Measurements from ENCODE around the gene GRB10. TPM values are rescaled to one million over a fixed set of nuclear protein-coding genes. Genes with fewer than 3 reads are reported as not detected.

Gene GRB10
- total RNA-seq, 2 donors from 2014 or later: 1.1 to 1.7 TPM

GRCh38 chr7:50567715-50568261 is 214.9 kb downstream of the GRB10 start:
- Mint-ChIP-seq H3K36me3 (ENCODE audit: low read depth) (no peaks in the 10 kb centered on the region), H3K4me1 (no peaks in the 10 kb centered on the region), H3K27me3 (peaks cover 12% of the 10 kb centered on the region), H3K9me3 (no peaks in the 10 kb centered on the region), H3K27ac (no peak overlapping the region), H3K4me3 (no peak overlapping the region)
- ATAC-seq (replicated peaks): no peak

- H3K9me3 Mint-ChIP-seq: no peaks in the 10 kb centered on the region
- no peak for ATAC-seq (replicated peaks)
- H3K4me1 Mint-ChIP-seq: no peaks in the 10 kb centered on the region
- no peak overlapping the region for H3K4me3 Mint-ChIP-seq
- H3K36me3 Mint-ChIP-seq (ENCODE audit: low read depth): no peaks in the 10 kb centered on the region
- peaks cover 12% of the 10 kb centered on the region for H3K27me3 Mint-ChIP-seq
- no peak overlapping the region for H3K27ac Mint-ChIP-seq
Observed at GRCh38 chr7:50565977-50566376, 216.7 kb downstream of the GRB10 start.

- Mint-ChIP-seq H3K27me3 (peaks cover 12% of the 10 kb centered on the region), H3K4me3 (no peak overlapping the region), H3K27ac (no peak overlapping the region), H3K36me3 (ENCODE audit: low read depth) (no peaks in the 10 kb centered on the region), H3K4me1 (no peaks in the 10 kb centered on the region), H3K9me3 (no peaks in the 10 kb centered on the region)
- no peak for ATAC-seq (replicated peaks)
Observed at GRCh38 chr7:50565559-50565916, 217.2 kb downstream of the GRB10 start.

GRCh38 chr7:50564640-50565558 is 217.8 kb downstream of the GRB10 start, which contains the start of gene DDC:
TSS of gene DDC (minus strand) at chr7:50565405. CDS start at chr7:50544085, 21,320 bp downstream.
- Mint-ChIP-seq H3K9me3 (no peaks in the 10 kb centered on the region), H3K4me3 (no peak within 1 kb of the TSS), H3K4me1 (no peaks in the 10 kb centered on the region), H3K27ac (no peak within 1 kb of the TSS), H3K27me3 (peaks cover 12% of the 10 kb centered on the region), H3K36me3 (ENCODE audit: low read depth) (no peaks in the 10 kb centered on the region)
- ATAC-seq (replicated peaks): no peak

GRCh38 chr7:50564171-50564570 is 218.5 kb downstream of the GRB10 start:
- no peak for ATAC-seq (replicated peaks)
- H3K4me3 Mint-ChIP-seq: no peak overlapping the region
- no peaks in the 10 kb centered on the region for H3K9me3 Mint-ChIP-seq
- H3K36me3 Mint-ChIP-seq (ENCODE audit: low read depth): no peaks in the 10 kb centered on the region
- H3K4me1 Mint-ChIP-seq: no peaks in the 10 kb centered on the region
- H3K27me3 Mint-ChIP-seq: peaks cover 12% of the 10 kb centered on the region
- no peak overlapping the region for H3K27ac Mint-ChIP-seq

- no peaks in the 10 kb centered on the region for H3K9me3 Mint-ChIP-seq
- no peak overlapping the region for H3K4me3 Mint-ChIP-seq
- no peaks in the 10 kb centered on the region for H3K4me1 Mint-ChIP-seq
- H3K27ac Mint-ChIP-seq: no peak overlapping the region
- ATAC-seq (replicated peaks): no peak
- peaks cover 24% of the 10 kb centered on the region for H3K27me3 Mint-ChIP-seq
- H3K36me3 Mint-ChIP-seq (ENCODE audit: low read depth): no peaks in the 10 kb centered on the region
Observed at GRCh38 chr7:50562136-50562535, 220.6 kb downstream of the GRB10 start.

- no peak overlapping the region for H3K4me3 Mint-ChIP-seq
Observed at GRCh38 chr7:50560865-50561351, 221.8 kb downstream of the GRB10 start.

GRCh38 chr7:50559881-50560280 is 222.8 kb downstream of the GRB10 start:
- ATAC-seq (replicated peaks): no peak
- no peaks in the 10 kb centered on the region for H3K36me3 Mint-ChIP-seq (ENCODE audit: low read depth)
- peaks cover 25% of the 10 kb centered on the region for H3K27me3 Mint-ChIP-seq
- H3K4me3 Mint-ChIP-seq: no peak overlapping the region
- H3K27ac Mint-ChIP-seq: no peak overlapping the region
- no peaks in the 10 kb centered on the region for H3K9me3 Mint-ChIP-seq
- H3K4me1 Mint-ChIP-seq: no peaks in the 10 kb centered on the region

More at GRCh38 chr7:50560865-50561351, 221.8 kb downstream of the GRB10 start:
- H3K36me3 Mint-ChIP-seq (ENCODE audit: low read depth): no peaks in the 10 kb centered on the region
- no peak overlapping the region for H3K27ac Mint-ChIP-seq
- H3K9me3 Mint-ChIP-seq: no peaks in the 10 kb centered on the region
- H3K27me3 Mint-ChIP-seq: peaks cover 30% of the 10 kb centered on the region
- no peaks in the 10 kb centered on the region for H3K4me1 Mint-ChIP-seq
- no peak for ATAC-seq (replicated peaks)

- ATAC-seq (replicated peaks): no peak
- no peaks in the 10 kb centered on the region for H3K4me1 Mint-ChIP-seq
- no peaks in the 10 kb centered on the region for H3K36me3 Mint-ChIP-seq (ENCODE audit: low read depth)
- H3K27ac Mint-ChIP-seq: no peak overlapping the region
- peaks cover 21% of the 10 kb centered on the region for H3K27me3 Mint-ChIP-seq
- H3K4me3 Mint-ChIP-seq: no peak overlapping the region
- H3K9me3 Mint-ChIP-seq: no peaks in the 10 kb centered on the region
Observed at GRCh38 chr7:50558294-50559053, 224.2 kb downstream of the GRB10 start.

- ATAC-seq (replicated peaks): no peak
- peaks cover 25% of the 10 kb centered on the region for H3K27me3 Mint-ChIP-seq
Observed at GRCh38 chr7:50557099-50557498, 225.6 kb downstream of the GRB10 start.

GRCh38 chr7:50556247-50556991 is 226.3 kb downstream of the GRB10 start:
- Mint-ChIP-seq H3K27ac (no peak overlapping the region), H3K4me3 (no peak overlapping the region), H3K9me3 (no peaks in the 10 kb centered on the region), H3K27me3 (peaks cover 25% of the 10 kb centered on the region), H3K4me1 (no peaks in the 10 kb centered on the region), H3K36me3 (ENCODE audit: low read depth) (no peaks in the 10 kb centered on the region)
- no peak for ATAC-seq (replicated peaks)

More at GRCh38 chr7:50557099-50557498, 225.6 kb downstream of the GRB10 start:
- Mint-ChIP-seq H3K4me1 (no peaks in the 10 kb centered on the region), H3K27ac (no peak overlapping the region), H3K4me3 (no peak overlapping the region), H3K9me3 (no peaks in the 10 kb centered on the region), H3K36me3 (ENCODE audit: low read depth) (no peaks in the 10 kb centered on the region)

- H3K4me1 Mint-ChIP-seq: no peaks in the 10 kb centered on the region
- no peak overlapping the region for H3K4me3 Mint-ChIP-seq
- no peaks in the 10 kb centered on the region for H3K36me3 Mint-ChIP-seq (ENCODE audit: low read depth)
- no peak overlapping the region for H3K27ac Mint-ChIP-seq
- ATAC-seq (replicated peaks): no peak
- no peaks in the 10 kb centered on the region for H3K9me3 Mint-ChIP-seq
- H3K27me3 Mint-ChIP-seq: peaks cover 25% of the 10 kb centered on the region
Observed at GRCh38 chr7:50555594-50556140, 227.0 kb downstream of the GRB10 start.

- Mint-ChIP-seq H3K4me1 (no peaks in the 10 kb centered on the region), H3K36me3 (ENCODE audit: low read depth) (no peaks in the 10 kb centered on the region), H3K9me3 (no peaks in the 10 kb centered on the region), H3K4me3 (no peak overlapping the region), H3K27me3 (peaks cover 25% of the 10 kb centered on the region), H3K27ac (no peak overlapping the region)
- ATAC-seq (replicated peaks): no peak
Observed at GRCh38 chr7:50554431-50555322, 228.0 kb downstream of the GRB10 start.
